Sciatic nerve (tissue), 2 donors: ENCODE measurements around the gene MAGEB4. TPM values are rescaled to one million over a fixed set of nuclear protein-coding genes. Genes with fewer than 3 reads are reported as not detected.
"Not testable (repeated sequence)": the region's sequence is repeated elsewhere in the genome, so short reads cannot be mapped to it uniquely, and the experiment has no call there.

Experiments used
- ATAC-seq: fragments of 200-7000 bp; cut with Tn5 transposase; one replicate; pipeline ENCODE4 v1.9.1; 2020; ENCODE audit warnings: mild to moderate bottlenecking, moderate library complexity
- DNase-seq: peaks from one replicate; pipeline ENCODE4 v3.0.0-alpha.2; 2020; ENCODE audit warnings: low spot score
- intact Hi-C: fragments of 100-400 bp; cut with DNase I; formaldehyde crosslinking; loops from one replicate; pipeline ENCODE4 v1.14.2; 2022
- total RNA-seq: library from RNA; stranded (reverse); fragmentation: NEBNext Ultra II Directional; extraction: Animal tissue kit (Norgen Biotek cat#: 25700); gene quantifications from one replicate; pipeline ENCODE4 v1.2.1, GENCODE V29; 2021
- donor health status: DM: no; HTN: no; CAD: no.
- donor health status: DM: no; HTN: no; CAD: no.

Gene MAGEB4, protein sequence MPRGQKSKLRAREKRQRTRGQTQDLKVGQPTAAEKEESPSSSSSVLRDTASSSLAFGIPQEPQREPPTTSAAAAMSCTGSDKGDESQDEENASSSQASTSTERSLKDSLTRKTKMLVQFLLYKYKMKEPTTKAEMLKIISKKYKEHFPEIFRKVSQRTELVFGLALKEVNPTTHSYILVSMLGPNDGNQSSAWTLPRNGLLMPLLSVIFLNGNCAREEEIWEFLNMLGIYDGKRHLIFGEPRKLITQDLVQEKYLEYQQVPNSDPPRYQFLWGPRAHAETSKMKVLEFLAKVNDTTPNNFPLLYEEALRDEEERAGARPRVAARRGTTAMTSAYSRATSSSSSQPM
- total RNA-seq, result not detected

DNA sequence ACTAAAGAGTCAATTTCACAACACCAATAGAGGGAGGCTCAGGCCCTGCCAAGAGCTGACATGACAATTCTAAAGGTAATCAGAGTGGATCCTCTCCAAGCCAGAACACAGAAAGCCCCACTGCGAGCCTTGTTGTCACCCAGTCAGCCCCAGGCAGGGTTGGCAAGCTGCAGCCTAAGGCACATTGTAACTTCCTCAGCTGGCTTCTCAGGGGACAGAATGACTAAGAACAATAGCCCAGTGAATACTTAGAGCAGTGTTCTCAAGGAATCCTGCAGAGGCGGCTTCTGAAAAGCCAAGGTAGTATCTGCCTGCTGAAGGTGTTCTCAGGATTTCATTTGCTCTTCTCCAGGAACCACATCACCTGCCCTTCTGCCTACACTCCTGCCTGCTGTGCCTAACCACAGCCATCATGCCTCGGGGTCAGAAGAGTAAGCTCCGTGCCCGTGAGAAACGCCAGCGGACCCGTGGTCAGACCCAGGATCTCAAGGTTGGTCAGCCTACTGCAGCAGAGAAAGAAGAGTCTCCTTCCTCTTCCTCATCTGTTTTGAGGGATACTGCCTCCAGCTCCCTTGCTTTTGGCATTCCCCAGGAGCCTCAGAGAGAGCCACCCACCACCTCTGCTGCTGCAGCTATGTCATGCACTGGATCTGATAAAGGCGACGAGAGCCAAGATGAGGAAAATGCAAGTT, at the start of gene MAGEB4:
Gene MAGEB4 (plus strand): TSS at position 277 of the 692 bp plus-strand sequence. CDS start 136 bp downstream, at position 413.
- intact Hi-C loops, result no loop called here
- ATAC-seq (no peak), DNase-seq (no peak)

DNA sequence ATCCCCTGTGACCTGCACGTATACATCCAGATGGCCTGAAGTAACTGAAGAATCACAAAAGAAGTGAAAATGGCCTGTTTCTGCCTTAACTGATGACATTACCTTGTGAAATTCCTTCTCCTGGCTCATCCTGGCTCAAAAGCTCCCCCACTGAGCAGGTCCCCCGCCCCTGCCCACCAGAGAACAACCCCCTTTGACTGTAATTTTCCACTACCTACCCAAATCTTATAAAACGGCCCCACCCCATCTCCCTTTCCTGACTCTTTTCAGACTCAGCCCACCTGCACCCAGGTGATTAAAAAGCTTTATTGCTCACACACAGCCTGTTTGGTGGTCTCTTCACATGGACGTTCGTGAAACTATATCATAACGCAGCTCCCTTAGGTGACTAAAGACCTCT, 47.9 kb upstream of the MAGEB4 start:
- intact Hi-C loops, ATAC-seq, DNase-seq: not testable (repeated sequence)

DNA sequence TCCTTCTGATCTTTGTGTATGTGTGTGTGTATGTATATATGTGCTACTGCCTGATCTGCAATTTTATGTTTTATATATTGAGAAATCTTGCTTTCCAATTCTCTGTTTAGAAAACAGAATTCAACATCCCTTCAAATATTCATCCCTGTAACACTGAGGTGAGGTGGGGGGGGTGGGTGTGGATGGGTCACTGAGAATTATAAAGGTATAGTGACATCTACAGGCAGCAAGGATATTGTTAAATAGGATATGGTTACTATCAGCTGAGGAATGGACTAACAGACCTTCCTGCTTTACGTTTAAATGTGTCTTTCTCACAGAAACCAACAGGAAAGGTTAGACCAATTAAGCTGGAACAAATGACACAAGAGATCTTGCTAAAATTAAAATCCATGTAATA, 45.5 kb upstream of the MAGEB4 start:
- intact Hi-C loops, result no loop called here
- DNase-seq (no peak), ATAC-seq (no peak)

DNA sequence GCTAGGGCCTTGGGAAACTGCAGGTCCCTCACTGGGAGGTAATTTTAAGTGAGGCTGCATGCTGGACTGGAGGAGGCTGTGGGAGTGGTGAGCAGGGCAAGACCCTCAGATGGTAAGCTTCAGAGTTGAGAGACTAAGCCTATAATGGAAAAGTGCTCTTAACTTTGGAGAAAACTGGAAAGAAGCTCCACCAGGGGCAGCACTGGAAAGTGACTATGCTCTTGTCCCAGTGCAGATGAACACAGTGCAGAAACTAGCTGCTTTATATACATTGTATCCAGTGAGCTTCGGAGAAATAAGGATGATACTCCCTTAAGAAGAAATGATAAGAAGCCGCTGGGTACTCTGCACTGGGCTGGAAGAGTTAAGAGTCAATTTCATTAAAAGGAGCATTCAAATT, 29.6 kb upstream of the MAGEB4 start:
- ATAC-seq (no peak), DNase-seq (no peak)
- intact Hi-C loops, result no loop called here

DNA sequence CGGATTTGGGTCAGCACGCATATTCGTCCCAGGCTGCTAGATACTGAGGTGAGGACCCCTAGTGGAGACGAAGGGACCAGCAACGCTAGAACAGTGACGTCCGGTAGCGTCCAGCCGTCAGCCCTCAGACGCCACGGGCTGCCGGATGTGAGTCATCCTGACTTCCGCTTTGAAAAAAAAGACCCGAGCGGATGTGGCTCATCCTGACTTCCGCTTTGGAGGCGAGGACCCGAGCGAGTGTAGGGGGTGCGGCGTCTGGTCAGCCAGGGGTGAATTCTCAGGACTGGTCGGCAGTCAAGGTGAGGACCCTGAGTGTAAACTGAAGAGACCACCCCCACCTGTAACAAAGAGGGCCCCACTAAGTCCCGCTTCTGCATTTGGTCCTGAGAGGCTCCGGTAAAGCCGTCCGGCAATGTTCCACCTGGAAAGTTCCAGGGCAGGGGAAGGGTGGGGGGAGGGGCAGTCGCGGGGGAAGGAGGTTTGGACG, 26.4 kb upstream of the MAGEB4 start, which contains the start of gene MAGEB2:
Gene MAGEB2 (plus strand): TSS at position 207 of the 487 bp plus-strand sequence. CDS start 3,018 bp downstream, outside the sequence.
- ATAC-seq (no peak), DNase-seq (no peak)
- intact Hi-C loops, result no loop called here

DNA sequence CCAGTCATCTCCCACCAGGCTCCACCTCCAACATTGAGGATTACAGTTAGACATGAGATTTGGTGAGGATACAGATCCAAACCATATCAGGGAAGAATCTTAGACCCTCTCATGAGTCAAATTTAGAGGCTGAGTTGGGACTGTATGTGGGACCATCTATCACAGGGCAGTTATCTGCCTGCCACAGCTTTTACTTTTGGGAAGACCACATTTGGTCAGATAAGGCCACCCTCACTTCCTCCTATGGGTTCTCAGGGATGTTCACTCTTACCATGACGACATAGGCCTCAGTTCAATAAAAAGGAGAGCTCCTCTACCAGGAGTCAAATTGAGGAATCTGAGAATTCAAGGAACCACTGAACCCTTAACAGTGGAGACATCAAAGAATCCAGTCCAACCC, 24.3 kb upstream of the MAGEB4 start:
- ATAC-seq, result no peak
- DNase-seq, result no peak
- intact Hi-C loops, result no loop called here

DNA sequence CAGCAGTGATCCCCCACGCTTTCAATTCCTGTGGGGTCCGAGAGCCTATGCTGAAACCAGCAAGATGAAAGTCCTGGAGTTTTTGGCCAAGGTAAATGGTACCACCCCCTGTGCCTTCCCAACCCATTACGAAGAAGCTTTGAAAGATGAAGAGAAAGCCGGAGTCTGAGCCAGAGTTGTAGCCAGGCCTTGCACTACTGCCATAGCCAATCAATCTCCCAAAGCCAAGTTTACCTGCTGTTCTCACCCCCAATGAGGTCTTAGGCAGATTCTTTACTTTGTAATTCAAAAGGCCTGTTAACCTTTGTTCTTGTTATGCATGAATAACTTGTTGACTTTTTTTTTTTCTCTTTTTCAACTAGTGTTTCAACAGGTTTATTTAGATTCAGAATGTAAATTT, 22.4 kb upstream of the MAGEB4 start:
- intact Hi-C loops, result no loop called here
- DNase-seq, result no peak
- no peak for ATAC-seq

DNA sequence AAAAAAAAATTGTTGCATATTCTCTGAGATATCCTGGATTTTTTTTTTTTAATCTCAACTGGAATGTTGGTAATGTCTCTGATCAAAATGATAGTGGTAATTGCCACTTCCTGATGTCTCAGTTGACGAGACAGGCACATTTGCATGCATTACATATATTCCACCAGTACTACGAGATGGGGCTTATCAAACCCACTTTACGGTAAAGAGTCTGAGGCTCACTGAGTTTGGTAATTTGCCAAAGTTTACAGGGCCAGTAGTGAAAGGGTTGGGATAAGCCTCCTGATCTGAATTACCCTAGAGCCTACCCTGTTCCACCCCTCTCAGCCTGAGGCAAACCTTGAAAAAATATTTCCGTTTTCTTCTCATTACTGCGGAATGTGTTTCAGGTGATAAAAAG, 21.1 kb upstream of the MAGEB4 start:
- intact Hi-C loops, result no loop called here
- DNase-seq (no peak), ATAC-seq (no peak)

DNA sequence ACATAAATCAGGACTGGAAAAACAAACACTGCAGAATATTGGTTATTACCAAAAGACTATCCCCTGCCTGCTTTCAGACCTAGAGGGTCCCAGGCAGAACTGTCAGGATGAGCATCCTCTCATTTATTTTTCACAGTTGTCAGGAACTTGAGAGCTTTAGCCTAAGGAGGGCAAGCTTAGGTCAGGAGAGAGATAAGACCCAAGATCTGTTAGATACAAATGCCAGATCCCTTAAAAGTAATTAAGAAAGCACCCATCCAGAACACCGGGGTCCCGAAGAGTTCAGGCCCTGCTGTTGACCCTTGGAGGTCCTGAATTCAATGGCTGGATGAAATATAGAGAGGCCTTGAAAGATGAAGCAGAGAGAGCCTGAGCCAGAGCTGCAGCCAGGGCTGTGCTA, 17.3 kb upstream of the MAGEB4 start:
- ATAC-seq (no peak), DNase-seq (no peak)
- intact Hi-C loops, result no loop called here

DNA sequence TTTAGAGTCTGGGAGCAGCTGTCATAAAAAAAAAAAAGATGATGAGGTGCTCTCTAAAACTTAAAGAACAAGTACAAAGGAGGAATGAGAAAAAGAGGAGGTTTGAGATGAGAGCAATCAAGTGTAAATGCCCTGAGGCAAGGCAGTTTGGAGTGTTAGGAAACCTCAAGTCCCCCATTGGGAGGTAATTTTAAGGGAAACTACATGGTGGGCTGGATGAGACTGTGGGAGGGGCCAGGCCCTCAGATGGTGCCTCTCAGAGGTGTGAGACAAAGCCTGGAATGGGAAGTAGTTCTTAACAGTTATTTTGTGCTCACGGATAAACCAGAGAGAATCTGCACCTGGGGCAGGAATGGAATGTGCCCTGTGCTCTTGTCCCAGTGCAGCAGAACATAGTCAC, 13.3 kb upstream of the MAGEB4 start:
- intact Hi-C loops, result no loop called here
- ATAC-seq, result no peak
- DNase-seq, result no peak

DNA sequence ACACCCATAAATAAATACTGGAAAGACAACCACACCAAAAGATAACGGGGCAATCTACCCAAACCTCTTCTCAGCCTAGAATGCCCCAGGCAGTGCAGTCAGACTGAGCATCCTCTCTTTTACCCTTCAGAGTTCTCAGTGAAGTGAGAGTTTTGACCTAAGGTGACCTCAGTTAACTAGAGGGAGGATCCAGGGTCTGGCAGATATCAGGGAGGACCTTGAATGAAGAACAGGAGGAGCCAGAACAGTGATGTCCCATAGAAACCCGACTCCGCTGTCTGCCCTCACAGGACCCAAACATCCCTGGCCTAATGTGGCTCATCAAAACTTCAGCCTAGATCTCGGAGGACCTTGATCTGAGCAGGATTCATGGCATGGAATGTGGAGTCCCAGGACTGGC, 11.4 kb upstream of the MAGEB4 start, which contains the start of gene MAGEB3:
Gene MAGEB3 (plus strand): TSS at position 263 of the 400 bp plus-strand sequence. CDS start 5,268 bp downstream, outside the sequence.
- DNase-seq (no peak), ATAC-seq (no peak)
- intact Hi-C loops, result no loop called here

DNA sequence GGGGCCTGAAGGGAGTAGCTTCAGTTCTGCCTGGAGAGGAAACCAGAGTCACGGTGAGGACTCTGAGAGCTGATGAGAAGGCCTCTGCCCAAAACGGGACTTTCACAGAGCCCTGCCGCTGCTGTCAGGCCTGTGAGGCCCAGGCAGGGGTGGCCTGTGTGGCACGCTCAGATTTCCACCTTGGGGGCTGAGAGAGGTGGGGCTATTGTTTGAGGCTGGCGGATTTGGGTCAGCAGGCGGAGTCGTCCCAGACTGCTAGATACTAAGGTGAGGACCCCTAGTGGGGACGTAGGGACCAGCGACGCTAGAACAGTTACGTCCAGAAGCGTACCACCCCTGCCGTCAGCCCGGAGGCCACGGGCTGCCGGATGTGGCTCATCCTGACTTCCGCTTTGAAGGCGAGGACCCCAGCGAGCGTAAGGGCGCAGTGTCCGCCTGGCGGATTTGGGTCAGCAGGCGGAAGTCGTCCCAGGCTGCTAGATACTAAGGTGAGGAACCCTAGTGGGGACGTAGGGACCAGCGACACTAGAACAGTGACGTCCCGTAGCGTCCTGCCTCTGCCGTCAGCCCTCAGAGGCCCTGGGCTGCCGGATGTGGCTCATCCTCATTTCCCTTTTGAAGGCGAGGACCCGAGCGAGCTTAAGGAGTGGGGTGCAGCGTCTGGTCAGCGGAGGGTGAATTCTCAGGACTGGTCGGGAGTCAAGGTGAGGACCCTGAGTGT, 5.1 kb downstream of the MAGEB4 start, which contains the start of gene MAGEB1:
Gene MAGEB1 (plus strand): TSS at position 378 of the 721 bp plus-strand sequence. CDS start 3,348 bp downstream, outside the sequence.
- no peak for ATAC-seq
- no peak for DNase-seq
- intact Hi-C loops, result no loop called here

DNA sequence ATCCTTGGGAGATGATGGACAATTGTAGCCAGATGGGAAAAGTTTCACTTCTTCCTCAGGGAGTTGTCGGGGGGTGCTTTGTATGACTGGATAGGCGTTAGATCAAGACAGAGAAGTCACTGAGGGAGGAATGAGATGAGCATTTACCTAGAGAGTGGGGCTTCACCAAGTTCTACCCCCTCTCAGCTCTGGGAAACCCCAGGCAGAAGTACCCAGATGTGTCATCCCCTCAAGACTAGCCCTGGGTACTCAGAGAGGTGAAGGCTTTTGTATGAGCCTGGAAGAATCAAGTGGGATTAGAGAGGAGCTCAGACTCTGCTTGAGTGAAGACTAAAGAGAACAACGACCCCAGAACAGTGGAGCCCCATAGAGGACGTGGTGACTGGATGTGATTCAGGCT, 7.1 kb downstream of the MAGEB4 start:
- intact Hi-C loops, result no loop called here
- ATAC-seq (no peak), DNase-seq (no peak)

DNA sequence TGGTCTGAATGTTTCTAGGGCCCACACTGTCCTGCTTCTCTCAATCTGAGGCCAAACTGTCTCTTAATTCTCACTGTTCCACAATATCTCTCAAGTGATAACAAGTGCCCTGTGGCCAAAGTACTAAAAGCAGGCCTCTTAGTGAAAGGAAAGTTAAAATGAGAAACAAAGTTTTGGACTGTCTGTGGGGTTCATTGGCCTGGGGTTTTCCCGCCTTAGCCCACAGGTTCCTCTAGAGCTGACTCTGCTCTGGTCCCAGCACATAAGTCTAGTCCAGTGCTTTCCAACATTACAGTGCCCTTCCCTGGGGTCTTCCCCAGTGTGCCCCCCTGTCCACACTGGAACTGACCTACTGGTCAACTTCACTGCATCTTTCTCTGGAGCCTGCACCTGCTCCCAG, 11.5 kb downstream of the MAGEB4 start:
- no peak for ATAC-seq
- no peak for DNase-seq
- intact Hi-C loops, result no loop called here

DNA sequence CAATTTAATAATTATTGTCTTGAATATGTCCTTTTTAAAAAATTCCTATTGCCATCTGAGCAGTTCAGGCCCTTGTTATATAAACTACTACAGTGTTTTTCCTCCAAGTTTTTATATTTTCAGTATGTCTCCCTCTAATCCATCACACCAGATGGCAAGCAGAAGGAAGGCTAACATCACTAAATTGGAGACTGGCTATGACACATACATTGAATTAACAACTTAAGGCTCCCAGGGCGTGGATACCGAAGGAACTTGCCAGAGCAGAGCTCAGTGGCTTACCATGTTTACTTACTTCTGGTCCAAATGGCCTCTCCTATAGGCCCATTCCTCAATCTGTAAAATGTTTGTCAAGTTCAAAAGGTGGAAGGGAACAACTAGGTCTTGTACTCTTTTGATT, 18.1 kb downstream of the MAGEB4 start:
- no peak for DNase-seq
- no peak for ATAC-seq
- intact Hi-C loops, result no loop called here

DNA sequence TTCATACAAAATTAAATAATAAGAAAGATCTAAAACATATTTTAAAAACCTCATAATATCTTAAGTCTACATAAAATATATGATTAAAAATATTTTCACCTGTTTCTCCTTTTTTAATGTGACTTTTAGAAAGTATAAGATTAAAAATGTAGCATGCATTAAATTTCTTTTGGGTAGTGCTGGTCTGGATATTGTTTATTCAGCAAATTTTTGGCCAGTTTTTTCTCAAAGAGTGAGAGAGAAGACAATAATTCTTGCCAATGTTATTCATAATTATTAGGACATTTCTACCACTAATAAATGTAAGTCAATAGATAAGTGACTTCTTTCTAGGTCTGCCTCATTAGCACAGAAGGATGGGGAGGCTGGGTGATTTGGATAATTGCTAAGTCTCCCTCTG, 19.2 kb downstream of the MAGEB4 start:
- DNase-seq (no peak), ATAC-seq (no peak)
- intact Hi-C loops, result no loop called here

DNA sequence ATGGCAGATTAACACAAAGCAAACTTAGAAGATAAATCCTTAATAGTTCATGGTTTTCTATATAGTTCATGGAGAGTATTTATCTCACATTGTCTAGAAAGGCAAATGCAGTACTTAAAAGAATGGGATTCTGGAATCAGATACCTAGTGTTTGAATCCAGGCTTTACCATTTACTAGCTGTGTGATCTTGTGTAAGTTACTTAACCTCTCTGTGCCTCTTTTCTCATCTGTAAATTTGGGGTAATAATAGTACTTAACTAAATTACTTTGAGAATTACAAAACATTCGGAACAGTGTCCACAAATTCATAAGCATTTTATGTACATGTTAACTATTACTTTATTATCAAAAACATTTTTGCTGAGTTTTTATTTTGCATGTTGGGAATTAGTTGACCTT, 21.0 kb downstream of the MAGEB4 start:
- intact Hi-C loops, result no loop called here
- DNase-seq (no peak), ATAC-seq (no peak)

DNA sequence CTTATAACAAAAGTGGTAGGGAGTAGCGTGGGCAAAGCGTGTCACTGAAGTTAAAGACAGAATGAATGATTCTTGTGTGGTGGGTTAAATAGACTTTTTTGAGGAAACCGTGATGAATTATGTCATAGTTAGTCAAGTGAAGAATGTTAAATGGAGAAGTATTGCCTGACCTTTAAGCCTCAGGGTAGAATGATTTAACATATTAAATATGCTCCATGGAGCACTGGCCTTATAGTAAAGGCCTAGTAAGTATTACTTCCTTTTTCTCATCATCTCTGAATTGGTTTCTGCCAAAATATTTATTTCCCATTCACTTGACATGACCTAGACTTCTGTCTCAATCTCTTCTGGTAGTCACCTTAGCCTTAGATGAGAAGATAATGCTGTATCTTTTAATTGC, 28.8 kb downstream of the MAGEB4 start:
- DNase-seq (no peak), ATAC-seq (no peak)
- intact Hi-C loops, result no loop called here

DNA sequence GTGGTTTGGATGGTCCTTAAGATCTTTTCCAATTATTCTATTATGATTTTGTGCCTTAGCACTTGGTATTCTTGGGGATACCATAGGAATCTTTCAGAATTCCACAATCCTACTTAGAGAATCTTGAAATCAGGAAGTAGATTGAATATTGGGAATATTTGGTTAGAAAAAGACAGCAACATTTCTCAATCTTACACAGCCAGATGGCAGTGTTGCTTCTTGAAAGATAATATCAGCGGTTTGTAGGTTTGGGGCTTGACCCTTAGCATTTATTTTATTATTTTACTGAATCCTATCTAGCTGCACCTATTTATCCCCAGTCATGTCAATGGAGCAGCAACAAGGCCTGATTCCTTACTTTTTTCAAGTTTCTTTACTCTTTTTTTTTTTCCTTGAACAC, 33.7 kb downstream of the MAGEB4 start:
- ATAC-seq, result no peak
- intact Hi-C loops, result no loop called here
- no peak for DNase-seq

DNA sequence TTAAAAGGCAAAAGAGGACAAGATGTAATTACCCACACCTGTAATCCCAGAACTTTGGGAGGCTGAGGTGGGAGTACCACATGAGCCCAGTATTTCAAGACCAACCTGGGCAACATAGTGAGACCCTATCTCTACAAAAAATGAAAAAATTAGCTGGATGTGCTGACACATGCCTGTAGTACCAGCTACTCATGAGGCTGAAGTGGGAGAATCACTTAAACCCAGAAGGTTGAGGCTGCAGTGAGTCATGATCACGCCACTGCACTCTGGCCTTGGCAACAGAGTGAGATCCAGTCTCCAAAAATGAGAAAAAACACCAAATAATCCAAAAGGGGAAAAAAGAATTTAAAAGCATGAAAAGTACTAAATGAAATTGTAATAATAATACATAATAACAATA, 36.6 kb downstream of the MAGEB4 start:
- DNase-seq (no peak), ATAC-seq (peak; percentile 48)
- intact Hi-C loops, result no loop called here
